Keratinocyte (primary cell): ENCODE data around the gene CDKL5. TPM values are rescaled to one million over a fixed set of nuclear protein-coding genes. Genes with fewer than 3 reads are reported as not detected.

Experiments used
- DNase-seq: peaks from one replicate; pipeline ENCODE4 v3.0.0-alpha.2; 2011; ENCODE audit warnings: low read depth, missing footprints, low spot score
- FAIRE-seq: peaks from 2 replicates; lab custom pipeline; 2011; peaks lifted over from hg19 to GRCh38; lab: Jason Lieb, UNC
- H2AFZ ChIP-seq: 2 replicates; pipeline ENCODE4 v1.6.0; 2012; ENCODE audit warnings: low read length, control low read depth, inconsistent platforms; ENCODE audit not compliant: control insufficient read depth
- H3K27ac ChIP-seq: 2 replicates; pipeline ENCODE4 v1.5.1; 2011; ENCODE audit warnings: low read length; ENCODE audit not compliant: control insufficient read depth, insufficient read depth
- H3K27me3 ChIP-seq: 3 replicates; pipeline ENCODE4 v1.6.0; 2011; ENCODE audit warnings: low read length; ENCODE audit not compliant: control insufficient read depth, insufficient read depth; ENCODE audit errors: extremely low read depth
- H3K36me3 ChIP-seq, 2 experiments: 2 replicates in 1 of 2; 3 replicates in 1 of 2; pipeline ENCODE4 v1.5.1; 2011; ENCODE audit warnings: low read length in 2 of 2, mild to moderate bottlenecking in 1 of 2; ENCODE audit not compliant: control insufficient read depth in 2 of 2, insufficient read depth in 2 of 2; ENCODE audit errors: extremely low read depth in 1 of 2
- H3K4me1 ChIP-seq: 3 replicates; pipeline ENCODE4 v1.5.1; 2011; ENCODE audit warnings: low read length; ENCODE audit not compliant: control insufficient read depth, insufficient read depth; ENCODE audit errors: extremely low read depth
- H3K4me2 ChIP-seq: 3 replicates; pipeline ENCODE4 v1.6.0; 2011; ENCODE audit warnings: low read depth, low read length; ENCODE audit not compliant: control insufficient read depth, insufficient read depth; ENCODE audit errors: extremely low read depth
- H3K4me3 ChIP-seq, 3 experiments: fragments of 200-600 bp in 1 of 3; sonication (generic) in 1 of 3; 2 replicates in 2 of 3; 3 replicates in 1 of 3; pipeline ENCODE4 v1.5.1; 2011 to 2016; ENCODE audit warnings: low read length in 3 of 3, mild to moderate bottlenecking in 3 of 3, control low read depth in 2 of 3, inconsistent platforms in 1 of 3, low read depth in 1 of 3, mixed read lengths in 1 of 3, mixed run types in 1 of 3, moderate library complexity in 1 of 3; ENCODE audit not compliant: control insufficient read depth in 2 of 3, insufficient read depth in 2 of 3; ENCODE audit errors: extremely low read depth in 1 of 3
- H3K79me2 ChIP-seq: 2 replicates; pipeline ENCODE4 v1.6.0; 2012; ENCODE audit warnings: low read length; ENCODE audit not compliant: control insufficient read depth, insufficient read depth
- H3K9ac ChIP-seq: 3 replicates; pipeline ENCODE4 v1.6.0; 2011; ENCODE audit warnings: low read length; ENCODE audit not compliant: control insufficient read depth, insufficient read depth; ENCODE audit errors: extremely low read depth
- H3K9me1 ChIP-seq: 3 replicates; pipeline ENCODE4 v1.6.0; 2011; ENCODE audit warnings: low read length; ENCODE audit not compliant: control insufficient read depth, insufficient read depth; ENCODE audit errors: extremely low read depth
- H3K9me3 ChIP-seq: 2 replicates; pipeline ENCODE4 v1.5.1; 2012; ENCODE audit warnings: low read depth, low read length; ENCODE audit not compliant: control insufficient read depth
- H4K20me1 ChIP-seq: 3 replicates; pipeline ENCODE4 v1.6.0; 2011; ENCODE audit warnings: low read length; ENCODE audit not compliant: control insufficient read depth, insufficient read depth; ENCODE audit errors: extremely low read depth
- CTCF ChIP-seq, 3 experiments: IDR thresholded peaks in 1 of 3; conservative IDR thresholded peaks in 1 of 3; optimal IDR thresholded peaks in 1 of 3; 2 replicates in 2 of 3; 3 replicates in 1 of 3; pipeline versions ENCODE3 to v1.5.1; 2011; ENCODE audit warnings: low read length in 3 of 3, mild to moderate bottlenecking in 3 of 3, moderate library complexity in 2 of 3, control low read depth in 1 of 3, inconsistent platforms in 1 of 3; ENCODE audit not compliant: insufficient read depth in 2 of 3; ENCODE audit errors: extremely low read depth in 1 of 3
- EZH2 ChIP-seq: IDR thresholded peaks from one replicate; pipeline ENCODE4 v1.6.1; 2012; ENCODE audit warnings: inconsistent platforms, mild to moderate bottlenecking, low read length, moderate library complexity
- dilution Hi-C: fragments of 300-500 bp; cut with MboI; formaldehyde crosslinking; loops from one replicate; pipeline ENCODE4 v1.7.0; 2020; ENCODE audit warnings: low sequenced_read_pairs; ENCODE audit not compliant: extremely low pct_ligation_motif_present
- polyA plus RNA-seq, 5 experiments: library from polyadenylated mRNA; depleted of rRNA in 3 of 5; stranded (reverse) in 3 of 5; stranded (forward) in 1 of 5; unstranded in 1 of 5; fragments of >200 nt; gene quantifications; 1 replicate in 1 of 5; 2 replicates in 3 of 5; 3 replicates in 1 of 5; pipeline versions ENCODE4 v1.2.1 to v1.2.3, GENCODE V29; 2011 to 2012; ENCODE audit warnings: missing spikeins in 2 of 5, low read depth in 1 of 5, low replicate concordance in 1 of 5

Gene CDKL5
- polyA plus RNA-seq, 1 donor (not counting 4 experiments of a cell fraction or from before 2014, with no cell fraction given) = 3.4 TPM

GRCh38 chrX:18561020-18561419 lies 135.6 kb downstream of the CDKL5 start:
- no peak for FAIRE-seq

GRCh38 chrX:18565727-18566126 lies 140.3 kb downstream of the CDKL5 start:
- no peak overlapping the region for H3K4me2 ChIP-seq
- no peaks in the 10 kb centered on the region for H3K9me1 ChIP-seq
- H3K9me3 ChIP-seq = no peaks in the 10 kb centered on the region
- dilution Hi-C loops = no loop called here
- FAIRE-seq = no peak
- H4K20me1 ChIP-seq = no peaks in the 10 kb centered on the region
- H3K79me2 ChIP-seq = no peaks in the 10 kb centered on the region
- H3K9ac ChIP-seq = no peak overlapping the region
- DNase-seq = no peak
- H2AFZ ChIP-seq = no peak overlapping the region
- no peaks in the 10 kb centered on the region for H3K36me3 ChIP-seq
- H3K4me3 ChIP-seq = no peak overlapping the region
- H3K4me1 ChIP-seq = no peaks in the 10 kb centered on the region
- TF ChIP-seq EZH2 = no peak
- no peak for TF ChIP-seq CTCF (optimal IDR thresholded peaks at IDR 0.05 in 1 of 3, IDR thresholded peaks at IDR 0.05 in 1 of 3, conservative IDR thresholded peaks at IDR 0.05 in 1 of 3; ENCODE audit: extremely low read depth in 1 of 3, insufficient read depth in 2 of 3, low read length in 3 of 3)
- H3K27ac ChIP-seq = no peak overlapping the region
- no peaks in the 10 kb centered on the region for H3K27me3 ChIP-seq

More at GRCh38 chrX:18561020-18561419, 135.6 kb downstream of the CDKL5 start:
- Histone ChIP-seq H3K9me3 (no peaks in the 10 kb centered on the region), H2AFZ (no peak overlapping the region), H3K4me3 (no peak overlapping the region), H3K36me3 (no peaks in the 10 kb centered on the region), H3K9me1 (no peaks in the 10 kb centered on the region), H3K79me2 (no peaks in the 10 kb centered on the region), H3K27me3 (no peaks in the 10 kb centered on the region), H4K20me1 (no peaks in the 10 kb centered on the region), H3K4me2 (no peak overlapping the region), H3K9ac (no peak overlapping the region), H3K27ac (no peak overlapping the region), H3K4me1 (no peaks in the 10 kb centered on the region)
- TF ChIP-seq CTCF (optimal IDR thresholded peaks at IDR 0.05 in 1 of 3, IDR thresholded peaks at IDR 0.05 in 1 of 3, conservative IDR thresholded peaks at IDR 0.05 in 1 of 3; ENCODE audit: extremely low read depth in 1 of 3, insufficient read depth in 2 of 3, low read length in 3 of 3) (no peak), EZH2 (no peak)
- dilution Hi-C loops = no loop called here
- DNase-seq = no peak
